ENCODE results near the gene LCE2A.

Gene LCE2A

GRCh38 chr1:152743371-152744145, 45.4 kb downstream of the LCE2A start:
- DNase-seq = no peak

GRCh38 chr1:152745289-152745704, 47.2 kb downstream of the LCE2A start:
- no peak for DNase-seq

- no peak for DNase-seq
Measured at GRCh38 chr1:152745765-152746444, 47.8 kb downstream of the LCE2A start.

GRCh38 chr1:152747831-152748230, 49.7 kb downstream of the LCE2A start:
- DNase-seq = no peak

Measured in activated CD8-positive, alpha-beta memory T cell treated with anti-CD3 and anti-CD28 coated beads, Interleukin-2, amount 50 U/mL, for 48 hours (primary cell).